ENCODE measurements around the gene SUPT20HL2. TPM values are rescaled to one million over a fixed set of nuclear protein-coding genes. Genes with fewer than 3 reads are reported as not detected.
"Not testable (repeated sequence)": the region's sequence is repeated elsewhere in the genome, so short reads cannot be mapped to it uniquely, and the experiment has no call there.

The SUPT20HL2 gene
- total RNA-seq (2014; rRNA removed; shearing (Covaris generic)), result not detected in 2 replicates
- polyA plus RNA-seq (2015; cell fraction: cytosol; rRNA removed), result not detected in 2 replicates
- polyA plus RNA-seq (2015; cell fraction: nucleus; rRNA removed), result not detected in 2 replicates

GRCh38 chrX:24314019-24314635, at the start of gene SUPT20HL2:
TSS of gene SUPT20HL2 (minus strand) at chrX:24314069. CDS start at chrX:24313315, 754 bp downstream.
- in situ Hi-C loops (cut with HindIII; ENCODE audit: low pct_unique_long_range_greater_than_20kb, low sequenced_read_pairs), result no loop called here

GRCh38 chrX:24362089-24362745, 48.3 kb upstream of the SUPT20HL2 start:
- DNase-seq (ENCODE audit: low read depth, low spot score); in situ Hi-C loops (cut with HindIII; ENCODE audit: low pct_unique_long_range_greater_than_20kb, low sequenced_read_pairs): not testable (repeated sequence)

More at GRCh38 chrX:24314019-24314635, at the start of gene SUPT20HL2:
- DNase-seq (ENCODE audit: low read depth, low spot score), result no peak

- in situ Hi-C loops (cut with HindIII; ENCODE audit: low pct_unique_long_range_greater_than_20kb, low sequenced_read_pairs), result no loop called here
- DNase-seq (ENCODE audit: low read depth, low spot score), result no peak
These were observed 46.4 kb upstream of the SUPT20HL2 start, which contains the start of gene SUPT20HL1 for GRCh38 chrX:24360272-24360671. TSS of gene SUPT20HL1 (plus strand) at chrX:24360639. CDS start at chrX:24362761, 2,122 bp downstream.

GRCh38 chrX:24357106-24357505, 43.2 kb upstream of the SUPT20HL2 start:
- DNase-seq (ENCODE audit: low read depth, low spot score), result no peak
- in situ Hi-C loops (cut with HindIII; ENCODE audit: low pct_unique_long_range_greater_than_20kb, low sequenced_read_pairs), result no loop called here

GRCh38 chrX:24355095-24355494, 41.2 kb upstream of the SUPT20HL2 start:
- DNase-seq (ENCODE audit: low read depth, low spot score), result no peak
- in situ Hi-C loops (cut with HindIII; ENCODE audit: low pct_unique_long_range_greater_than_20kb, low sequenced_read_pairs), result no loop called here

- in situ Hi-C loops (cut with HindIII; ENCODE audit: low pct_unique_long_range_greater_than_20kb, low sequenced_read_pairs), result no loop called here
- no peak for DNase-seq (ENCODE audit: low read depth, low spot score)
These were observed 36.3 kb upstream of the SUPT20HL2 start for GRCh38 chrX:24350217-24350616.

GRCh38 chrX:24347881-24348280, 34.0 kb upstream of the SUPT20HL2 start:
- no peak for DNase-seq (ENCODE audit: low read depth, low spot score)
- in situ Hi-C loops (cut with HindIII; ENCODE audit: low pct_unique_long_range_greater_than_20kb, low sequenced_read_pairs), result no loop called here

- in situ Hi-C loops (cut with HindIII; ENCODE audit: low pct_unique_long_range_greater_than_20kb, low sequenced_read_pairs), result no loop called here
- no peak for DNase-seq (ENCODE audit: low read depth, low spot score)
These were observed 29.9 kb upstream of the SUPT20HL2 start for GRCh38 chrX:24343719-24344118.

- in situ Hi-C loops (cut with HindIII; ENCODE audit: low pct_unique_long_range_greater_than_20kb, low sequenced_read_pairs), result no loop called here
These were observed 27.9 kb upstream of the SUPT20HL2 start for GRCh38 chrX:24341795-24342194.

GRCh38 chrX:24340501-24340900, 26.6 kb upstream of the SUPT20HL2 start:
- in situ Hi-C loops (cut with HindIII; ENCODE audit: low pct_unique_long_range_greater_than_20kb, low sequenced_read_pairs), result no loop called here
- DNase-seq (ENCODE audit: low read depth, low spot score), result no peak

More at GRCh38 chrX:24341795-24342194, 27.9 kb upstream of the SUPT20HL2 start:
- DNase-seq (ENCODE audit: low read depth, low spot score), result no peak

GRCh38 chrX:24339911-24340310, 26.0 kb upstream of the SUPT20HL2 start:
- no peak for DNase-seq (ENCODE audit: low read depth, low spot score)

GRCh38 chrX:24335871-24336270, 22.0 kb upstream of the SUPT20HL2 start:
- in situ Hi-C loops (cut with HindIII; ENCODE audit: low pct_unique_long_range_greater_than_20kb, low sequenced_read_pairs), result no loop called here
- DNase-seq (ENCODE audit: low read depth, low spot score), result no peak

More at GRCh38 chrX:24339911-24340310, 26.0 kb upstream of the SUPT20HL2 start:
- in situ Hi-C loops (cut with HindIII; ENCODE audit: low pct_unique_long_range_greater_than_20kb, low sequenced_read_pairs), result no loop called here

- in situ Hi-C loops (cut with HindIII; ENCODE audit: low pct_unique_long_range_greater_than_20kb, low sequenced_read_pairs), result no loop called here
- DNase-seq (ENCODE audit: low read depth, low spot score), result no peak
These were observed 20.6 kb upstream of the SUPT20HL2 start for GRCh38 chrX:24334461-24334860.

- in situ Hi-C loops (cut with HindIII; ENCODE audit: low pct_unique_long_range_greater_than_20kb, low sequenced_read_pairs), result no loop called here
- no peak for DNase-seq (ENCODE audit: low read depth, low spot score)
These were observed 19.5 kb upstream of the SUPT20HL2 start for GRCh38 chrX:24333371-24333770.

GRCh38 chrX:24332878-24333277, 19.0 kb upstream of the SUPT20HL2 start:
- no peak for DNase-seq (ENCODE audit: low read depth, low spot score)
- in situ Hi-C loops (cut with HindIII; ENCODE audit: low pct_unique_long_range_greater_than_20kb, low sequenced_read_pairs), result no loop called here

GRCh38 chrX:24325231-24325630, 11.4 kb upstream of the SUPT20HL2 start:
- DNase-seq (ENCODE audit: low read depth, low spot score), result no peak
- in situ Hi-C loops (cut with HindIII; ENCODE audit: low pct_unique_long_range_greater_than_20kb, low sequenced_read_pairs), result no loop called here

GRCh38 chrX:24321741-24322395, 8.0 kb upstream of the SUPT20HL2 start:
- no peak for DNase-seq (ENCODE audit: low read depth, low spot score)
- in situ Hi-C loops (cut with HindIII; ENCODE audit: low pct_unique_long_range_greater_than_20kb, low sequenced_read_pairs), result no loop called here

GRCh38 chrX:24317567-24317966, 3.7 kb upstream of the SUPT20HL2 start:
- in situ Hi-C loops (cut with HindIII; ENCODE audit: low pct_unique_long_range_greater_than_20kb, low sequenced_read_pairs), result no loop called here
- DNase-seq (ENCODE audit: low read depth, low spot score), result no peak

All from SK-MEL-5 (cell line).